GM13976 (cell line): ENCODE measurements around the gene CUL4B.
A peak's percentile ranks its signal among the peaks of the same experiment; 100 is the strongest.
"Not testable (repeated sequence)": the region's sequence is repeated elsewhere in the genome, so short reads cannot be mapped to it uniquely, and the experiment has no call there.

Experiments used
- DNase-seq: peaks from one replicate; pipeline ENCODE4 v3.0.0; 2012; ENCODE audit warnings: low spot score
- in situ Hi-C: fragments of 300-500 bp; cut with MboI; formaldehyde crosslinking; loops from one replicate; pipeline ENCODE4 v1.12.0; 2022; ENCODE audit warnings: low sequenced_read_pairs, mixed read lengths, inconsistent platforms; ENCODE audit not compliant: unreplicated experiment
- TF ChIP-seq, protein P1 (sequence below): IDR thresholded peaks from 2 replicates; pipeline ENCODE4 v1.5.1; 2012; ENCODE audit warnings: borderline replicate concordance, mild to moderate bottlenecking; ENCODE audit not compliant: insufficient read depth; ENCODE audit errors: extremely low read depth, missing control alignments, control extremely low read depth

Gene CUL4B

DNA sequence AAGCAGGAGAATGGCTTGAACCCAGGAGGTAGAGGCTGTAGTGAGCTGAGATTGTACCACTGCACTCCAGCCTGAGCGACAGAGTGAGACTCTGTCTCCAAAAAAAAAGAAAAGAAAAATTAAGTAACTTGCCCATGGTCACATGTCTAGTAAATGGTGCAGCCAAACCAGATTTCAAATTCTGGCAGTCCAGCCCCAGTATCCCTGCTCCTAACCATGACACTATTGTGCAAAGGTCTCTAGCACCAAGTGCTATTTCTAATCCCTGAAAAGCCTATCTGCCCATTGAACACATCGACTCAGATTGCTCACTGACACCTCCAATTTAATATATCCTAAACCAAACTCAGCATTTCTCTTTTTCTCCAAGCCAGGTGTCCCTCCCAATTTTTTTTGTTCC lies 84.0 kb downstream of the CUL4B start:
- in situ Hi-C loops = no loop called here
- TF ChIP-seq, protein P1, sequence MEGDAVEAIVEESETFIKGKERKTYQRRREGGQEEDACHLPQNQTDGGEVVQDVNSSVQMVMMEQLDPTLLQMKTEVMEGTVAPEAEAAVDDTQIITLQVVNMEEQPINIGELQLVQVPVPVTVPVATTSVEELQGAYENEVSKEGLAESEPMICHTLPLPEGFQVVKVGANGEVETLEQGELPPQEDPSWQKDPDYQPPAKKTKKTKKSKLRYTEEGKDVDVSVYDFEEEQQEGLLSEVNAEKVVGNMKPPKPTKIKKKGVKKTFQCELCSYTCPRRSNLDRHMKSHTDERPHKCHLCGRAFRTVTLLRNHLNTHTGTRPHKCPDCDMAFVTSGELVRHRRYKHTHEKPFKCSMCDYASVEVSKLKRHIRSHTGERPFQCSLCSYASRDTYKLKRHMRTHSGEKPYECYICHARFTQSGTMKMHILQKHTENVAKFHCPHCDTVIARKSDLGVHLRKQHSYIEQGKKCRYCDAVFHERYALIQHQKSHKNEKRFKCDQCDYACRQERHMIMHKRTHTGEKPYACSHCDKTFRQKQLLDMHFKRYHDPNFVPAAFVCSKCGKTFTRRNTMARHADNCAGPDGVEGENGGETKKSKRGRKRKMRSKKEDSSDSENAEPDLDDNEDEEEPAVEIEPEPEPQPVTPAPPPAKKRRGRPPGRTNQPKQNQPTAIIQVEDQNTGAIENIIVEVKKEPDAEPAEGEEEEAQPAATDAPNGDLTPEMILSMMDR = no peak
- DNase-seq = no peak

DNA sequence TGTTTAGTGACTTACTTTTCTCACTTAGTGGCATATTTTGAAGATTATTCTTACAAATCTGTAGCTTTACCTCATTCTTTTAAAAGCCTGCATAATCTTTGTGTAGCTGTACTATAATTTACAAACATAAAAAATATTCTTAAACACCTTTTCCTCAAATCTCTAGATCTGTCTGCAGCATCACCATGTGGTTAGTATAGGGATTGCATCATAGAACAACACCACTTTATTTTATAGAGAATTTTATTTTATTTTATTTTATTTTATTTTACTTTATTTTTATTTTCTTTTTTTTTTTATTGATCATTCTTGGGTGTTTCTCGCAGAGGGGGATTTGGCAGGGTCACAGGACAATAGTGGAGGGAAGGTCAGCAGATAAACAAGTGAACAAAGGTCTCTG lies 85.3 kb downstream of the CUL4B start:
- TF ChIP-seq, protein P1 = peak; percentile 19
- DNase-seq, in situ Hi-C loops: not testable (repeated sequence)
